ENCODE data around the gene HOXC13.
A peak's percentile ranks its signal among the peaks of the same experiment; 100 is the strongest.

The HOXC13 gene

GRCh38 chr12:53982648-53983567 is 44.3 kb downstream of the HOXC13 start:
- no peak for DNase-seq

GRCh38 chr12:53983568-53983949 is 44.9 kb downstream of the HOXC13 start:
- no peak for DNase-seq

- DNase-seq = no peak
Measured at GRCh38 chr12:53983950-53984572, 45.4 kb downstream of the HOXC13 start.

- DNase-seq = peak; percentile 82
Measured at GRCh38 chr12:53984901-53985691, 46.5 kb downstream of the HOXC13 start, which contains the start of gene HOXC10. HOXC10 (plus strand) TSS chr12:53985146; CDS start chr12:53985260, 114 bp downstream.

- no peak for DNase-seq
Measured at GRCh38 chr12:53985692-53985993, 47.0 kb downstream of the HOXC13 start.

GRCh38 chr12:53985994-53986685 is 47.5 kb downstream of the HOXC13 start:
- peak; percentile 10 for DNase-seq

- DNase-seq = no peak
Measured at GRCh38 chr12:53986686-53987483, 48.3 kb downstream of the HOXC13 start.

- no peak for DNase-seq
Measured at GRCh38 chr12:53987787-53988230, 49.2 kb downstream of the HOXC13 start.

- no peak for DNase-seq
Measured at GRCh38 chr12:53988541-53989226, 50.1 kb downstream of the HOXC13 start.

- peak; percentile 34 for DNase-seq
Measured at GRCh38 chr12:53989227-53990113, 50.8 kb downstream of the HOXC13 start.

GRCh38 chr12:53990311-53991076 is 51.9 kb downstream of the HOXC13 start:
- no peak for DNase-seq

GRCh38 chr12:53991077-53991460 is 52.4 kb downstream of the HOXC13 start:
- no peak for DNase-seq

GRCh38 chr12:53992377-53992889 is 53.8 kb downstream of the HOXC13 start:
- no peak for DNase-seq

- no peak for DNase-seq
Measured at GRCh38 chr12:53993162-53994008, 54.8 kb downstream of the HOXC13 start.

- DNase-seq = no peak
Measured at GRCh38 chr12:53994009-53994263, 55.3 kb downstream of the HOXC13 start.

GRCh38 chr12:53994264-53995001 is 55.8 kb downstream of the HOXC13 start:
- no peak for DNase-seq

- no peak for DNase-seq
Measured at GRCh38 chr12:53995002-53995377, 56.4 kb downstream of the HOXC13 start.
